ENCODE results near the gene EDAR.

DNA sequence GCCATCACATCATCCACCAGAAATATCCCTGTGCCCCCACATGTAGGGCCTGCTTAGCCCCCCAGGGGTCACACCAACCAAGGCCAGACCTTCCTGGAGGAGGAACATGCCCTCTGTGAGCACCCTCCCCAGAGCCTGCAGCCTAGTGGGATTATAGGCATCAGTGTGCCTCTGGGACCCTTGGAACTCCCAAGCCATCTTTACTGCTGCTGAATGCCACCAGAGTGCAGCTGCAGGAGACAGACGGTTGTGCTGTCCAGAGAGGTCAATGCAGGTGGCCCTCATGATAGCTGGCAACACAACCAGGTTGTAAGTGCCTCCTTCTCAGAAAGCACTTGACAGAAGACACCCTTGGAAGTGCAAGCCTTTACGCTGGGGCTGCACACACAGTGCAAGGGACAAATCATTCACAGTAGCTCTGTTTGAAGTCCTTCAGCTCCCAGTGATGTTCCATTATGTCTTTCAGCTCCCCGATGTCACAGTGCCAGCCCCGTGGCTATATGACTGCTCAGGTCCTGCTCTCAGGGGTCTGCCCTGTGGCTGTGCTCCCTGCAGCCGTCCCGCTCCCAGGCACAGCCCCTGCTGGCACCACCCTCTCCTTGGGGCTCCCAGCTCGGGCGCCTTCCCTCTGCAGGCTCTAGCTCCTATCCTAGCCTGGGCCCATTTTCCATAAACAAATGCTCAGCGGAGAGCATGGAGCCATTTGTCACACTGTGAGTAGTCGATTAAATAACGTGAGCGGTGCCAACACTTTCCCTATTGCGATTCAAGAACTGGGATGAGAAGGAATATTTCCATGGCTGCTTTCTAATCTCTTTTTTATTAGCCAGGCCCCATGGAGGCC lies 65.1 kb downstream of the EDAR start:
- TF ChIP-seq CEBPB (IDR thresholded peaks at IDR 0.05), result no peak
- TF ChIP-seq, protein P1, sequence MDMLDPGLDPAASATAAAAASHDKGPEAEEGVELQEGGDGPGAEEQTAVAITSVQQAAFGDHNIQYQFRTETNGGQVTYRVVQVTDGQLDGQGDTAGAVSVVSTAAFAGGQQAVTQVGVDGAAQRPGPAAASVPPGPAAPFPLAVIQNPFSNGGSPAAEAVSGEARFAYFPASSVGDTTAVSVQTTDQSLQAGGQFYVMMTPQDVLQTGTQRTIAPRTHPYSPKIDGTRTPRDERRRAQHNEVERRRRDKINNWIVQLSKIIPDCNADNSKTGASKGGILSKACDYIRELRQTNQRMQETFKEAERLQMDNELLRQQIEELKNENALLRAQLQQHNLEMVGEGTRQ (IDR thresholded peaks at IDR 0.05), result no peak
- TF ChIP-seq, protein P2, sequence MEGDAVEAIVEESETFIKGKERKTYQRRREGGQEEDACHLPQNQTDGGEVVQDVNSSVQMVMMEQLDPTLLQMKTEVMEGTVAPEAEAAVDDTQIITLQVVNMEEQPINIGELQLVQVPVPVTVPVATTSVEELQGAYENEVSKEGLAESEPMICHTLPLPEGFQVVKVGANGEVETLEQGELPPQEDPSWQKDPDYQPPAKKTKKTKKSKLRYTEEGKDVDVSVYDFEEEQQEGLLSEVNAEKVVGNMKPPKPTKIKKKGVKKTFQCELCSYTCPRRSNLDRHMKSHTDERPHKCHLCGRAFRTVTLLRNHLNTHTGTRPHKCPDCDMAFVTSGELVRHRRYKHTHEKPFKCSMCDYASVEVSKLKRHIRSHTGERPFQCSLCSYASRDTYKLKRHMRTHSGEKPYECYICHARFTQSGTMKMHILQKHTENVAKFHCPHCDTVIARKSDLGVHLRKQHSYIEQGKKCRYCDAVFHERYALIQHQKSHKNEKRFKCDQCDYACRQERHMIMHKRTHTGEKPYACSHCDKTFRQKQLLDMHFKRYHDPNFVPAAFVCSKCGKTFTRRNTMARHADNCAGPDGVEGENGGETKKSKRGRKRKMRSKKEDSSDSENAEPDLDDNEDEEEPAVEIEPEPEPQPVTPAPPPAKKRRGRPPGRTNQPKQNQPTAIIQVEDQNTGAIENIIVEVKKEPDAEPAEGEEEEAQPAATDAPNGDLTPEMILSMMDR (IDR thresholded peaks at IDR 0.05), result no peak
- TF ChIP-seq CHD2 (IDR thresholded peaks at IDR 0.05; ENCODE audit: low read length, partially characterized antibody), result no peak
- TF ChIP-seq CHD4 (IDR thresholded peaks at IDR 0.05; ENCODE audit: borderline replicate concordance), result no peak
- no peak for TF ChIP-seq ZC3H11A (IDR thresholded peaks at IDR 0.05)
- TF ChIP-seq, protein P3, sequence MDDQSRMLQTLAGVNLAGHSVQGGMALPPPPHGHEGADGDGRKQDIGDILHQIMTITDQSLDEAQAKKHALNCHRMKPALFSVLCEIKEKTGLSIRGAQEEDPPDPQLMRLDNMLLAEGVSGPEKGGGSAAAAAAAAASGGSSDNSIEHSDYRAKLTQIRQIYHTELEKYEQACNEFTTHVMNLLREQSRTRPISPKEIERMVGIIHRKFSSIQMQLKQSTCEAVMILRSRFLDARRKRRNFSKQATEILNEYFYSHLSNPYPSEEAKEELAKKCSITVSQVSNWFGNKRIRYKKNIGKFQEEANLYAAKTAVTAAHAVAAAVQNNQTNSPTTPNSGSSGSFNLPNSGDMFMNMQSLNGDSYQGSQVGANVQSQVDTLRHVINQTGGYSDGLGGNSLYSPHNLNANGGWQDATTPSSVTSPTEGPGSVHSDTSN (IDR thresholded peaks at IDR 0.05), result no peak
- no peak for TF ChIP-seq MAFK (IDR thresholded peaks at IDR 0.05; ENCODE audit: partially characterized antibody)
- TF ChIP-seq KDM1A (IDR thresholded peaks at IDR 0.05; ENCODE audit: low read depth), result no peak
- no peak for TF ChIP-seq POLR2A (IDR thresholded peaks at IDR 0.05; ENCODE audit: low read length)
